ENCODE data around the gene PIGC. TPM values are rescaled to one million over a fixed set of nuclear protein-coding genes. Genes with fewer than 3 reads are reported as not detected.

PIGC gene
- total RNA-seq, 1 donor, result 22.4 TPM

- Histone ChIP-seq H4K20me1 (ENCODE audit: insufficient read depth, low read length) (no peaks in the 10 kb centered on the region), H3K4me2 (ENCODE audit: insufficient read depth, low read length) (no peak overlapping the region), H3K4me3 (ENCODE audit: insufficient read depth, low read length) (no peak overlapping the region), H2AFZ (ENCODE audit: low read length) (no peak overlapping the region), H3K4me1 (ENCODE audit: insufficient read depth, low read length) (no peaks in the 10 kb centered on the region), H3K9me3 (ENCODE audit: low read depth, low read length) (no peaks in the 10 kb centered on the region), H3K27ac (ENCODE audit: low read depth, low read length) (no peak overlapping the region), H3K36me3 (ENCODE audit: insufficient read depth, low read length) (no peaks in the 10 kb centered on the region), H3K79me2 (ENCODE audit: insufficient read depth, low read length) (no peaks in the 10 kb centered on the region), H3K27me3 (ENCODE audit: insufficient read depth, low read length) (peaks cover 3% of the 10 kb centered on the region)
- no peak for TF ChIP-seq CTCF (IDR thresholded peaks at IDR 0.05; ENCODE audit: extremely low read depth, low read depth, low read length)
- no peak for DNase-seq (ENCODE audit: insufficient read length, low spot score, missing footprints)
These were observed 29.4 kb upstream of the PIGC start for GRCh38 chr1:172473302-172473701.

GRCh38 chr1:172472495-172472894 is 28.6 kb upstream of the PIGC start:
- Histone ChIP-seq H3K4me1 (ENCODE audit: insufficient read depth, low read length) (no peaks in the 10 kb centered on the region), H3K27me3 (ENCODE audit: insufficient read depth, low read length) (peaks cover 3% of the 10 kb centered on the region), H3K9me3 (ENCODE audit: low read depth, low read length) (no peaks in the 10 kb centered on the region), H3K4me3 (ENCODE audit: insufficient read depth, low read length) (no peak overlapping the region), H2AFZ (ENCODE audit: low read length) (no peak overlapping the region), H3K4me2 (ENCODE audit: insufficient read depth, low read length) (no peak overlapping the region), H4K20me1 (ENCODE audit: insufficient read depth, low read length) (no peaks in the 10 kb centered on the region), H3K27ac (ENCODE audit: low read depth, low read length) (no peak overlapping the region), H3K36me3 (ENCODE audit: insufficient read depth, low read length) (no peaks in the 10 kb centered on the region), H3K79me2 (ENCODE audit: insufficient read depth, low read length) (no peaks in the 10 kb centered on the region)
- TF ChIP-seq CTCF (IDR thresholded peaks at IDR 0.05; ENCODE audit: extremely low read depth, low read depth, low read length), result no peak
- DNase-seq (ENCODE audit: insufficient read length, low spot score, missing footprints), result no peak

- H4K20me1 ChIP-seq (ENCODE audit: insufficient read depth, low read length), result no peaks in the 10 kb centered on the region
- H3K4me1 ChIP-seq (ENCODE audit: insufficient read depth, low read length), result no peaks in the 10 kb centered on the region
- H3K79me2 ChIP-seq (ENCODE audit: insufficient read depth, low read length), result no peaks in the 10 kb centered on the region
- H2AFZ ChIP-seq (ENCODE audit: low read length), result no peak overlapping the region
- H3K27ac ChIP-seq (ENCODE audit: low read depth, low read length), result no peak overlapping the region
- H3K4me2 ChIP-seq (ENCODE audit: insufficient read depth, low read length), result no peak overlapping the region
- TF ChIP-seq CTCF (IDR thresholded peaks at IDR 0.05; ENCODE audit: extremely low read depth, low read depth, low read length), result no peak
- no peaks in the 10 kb centered on the region for H3K9me3 ChIP-seq (ENCODE audit: low read depth, low read length)
- DNase-seq (ENCODE audit: insufficient read length, low spot score, missing footprints), result no peak
- H3K36me3 ChIP-seq (ENCODE audit: insufficient read depth, low read length), result no peaks in the 10 kb centered on the region
- no peak overlapping the region for H3K4me3 ChIP-seq (ENCODE audit: insufficient read depth, low read length)
- peaks cover 3% of the 10 kb centered on the region for H3K27me3 ChIP-seq (ENCODE audit: insufficient read depth, low read length)
These were observed 27.8 kb upstream of the PIGC start for GRCh38 chr1:172471666-172472065.

GRCh38 chr1:172470149-172470548 is 26.3 kb upstream of the PIGC start:
- no peak overlapping the region for H3K4me2 ChIP-seq (ENCODE audit: insufficient read depth, low read length)
- no peak overlapping the region for H3K4me3 ChIP-seq (ENCODE audit: insufficient read depth, low read length)
- no peak for DNase-seq (ENCODE audit: insufficient read length, low spot score, missing footprints)
- H3K27me3 ChIP-seq (ENCODE audit: insufficient read depth, low read length), result peaks cover 3% of the 10 kb centered on the region
- no peaks in the 10 kb centered on the region for H3K9me3 ChIP-seq (ENCODE audit: low read depth, low read length)
- H2AFZ ChIP-seq (ENCODE audit: low read length), result no peak overlapping the region
- no peak overlapping the region for H3K27ac ChIP-seq (ENCODE audit: low read depth, low read length)
- no peaks in the 10 kb centered on the region for H4K20me1 ChIP-seq (ENCODE audit: insufficient read depth, low read length)
- H3K36me3 ChIP-seq (ENCODE audit: insufficient read depth, low read length), result no peaks in the 10 kb centered on the region
- TF ChIP-seq CTCF (IDR thresholded peaks at IDR 0.05; ENCODE audit: extremely low read depth, low read depth, low read length), result no peak
- no peaks in the 10 kb centered on the region for H3K4me1 ChIP-seq (ENCODE audit: insufficient read depth, low read length)
- no peaks in the 10 kb centered on the region for H3K79me2 ChIP-seq (ENCODE audit: insufficient read depth, low read length)
